ENCODE measurements around the gene CHM. TPM values are rescaled to one million over a fixed set of nuclear protein-coding genes. Genes with fewer than 3 reads are reported as not detected.

CHM gene
- total and polyA plus RNA-seq, 2 experiments from 2014 or later = 19.0 to 19.1 TPM

GRCh38 chrX:85870585-85870984, 176.8 kb downstream of the CHM start (continued):
- TF ChIP-seq ZNF462 (CRISPR knock-in tag; IDR thresholded peaks at IDR 0.05) (no peak), CREB1 (CRISPR knock-in tag; IDR thresholded peaks at IDR 0.05; ENCODE audit: low read depth) (no peak), POLR2AphosphoS5 (IDR thresholded peaks at IDR 0.05; ENCODE audit: low read depth) (no peak), ZNF114 (CRISPR knock-in tag; IDR thresholded peaks at IDR 0.05) (no peak), EZH2phosphoT487 (IDR thresholded peaks at IDR 0.05; ENCODE audit: unreplicated experiment) (no peak), ZNF331 (CRISPR knock-in tag; IDR thresholded peaks at IDR 0.05; ENCODE audit: low read depth) (no peak)

GRCh38 chrX:85865324-85865723, 182.0 kb downstream of the CHM start:
- H3K4me3 Mint-ChIP-seq = no peak overlapping the region
- Histone ChIP-seq H4K20me1 (replicated peaks; ENCODE audit: insufficient read depth) (no peaks in the 10 kb centered on the region), H3K27me3 (ENCODE audit: insufficient read depth) (no peaks in the 10 kb centered on the region), H3K4me3 (no peak overlapping the region), H3K9me2 (ENCODE audit: insufficient read depth) (no peaks in the 10 kb centered on the region), H3F3A (replicated peaks; ENCODE audit: low read depth) (no peaks in the 10 kb centered on the region), H3K79me2 (replicated peaks; ENCODE audit: insufficient read depth) (no peaks in the 10 kb centered on the region), H3K4me2 (no peak overlapping the region), H2AFZ (no peak overlapping the region), H3K4me1 (ENCODE audit: insufficient read depth) (no peaks in the 10 kb centered on the region), H3K27ac (ENCODE audit: low read depth) (no peak overlapping the region), H3K36me3 (ENCODE audit: insufficient read depth) (no peaks in the 10 kb centered on the region)
- no peaks in the 10 kb centered on the region for H3K4me1 Mint-ChIP-seq
- H3K36me3 Mint-ChIP-seq (ENCODE audit: low read depth) = peaks cover 40% of the 10 kb centered on the region
- DNase-seq (ENCODE audit: low spot score) (no peak), ATAC-seq (no peak)
- no peak overlapping the region for H3K27ac Mint-ChIP-seq
- TF ChIP-seq ZNF462 (CRISPR knock-in tag; IDR thresholded peaks at IDR 0.05) (no peak), ZNF331 (CRISPR knock-in tag; IDR thresholded peaks at IDR 0.05; ENCODE audit: low read depth) (no peak)
- H3K27me3 Mint-ChIP-seq (ENCODE audit: insufficient read depth, low read depth, poor library complexity) = no peaks in the 10 kb centered on the region
- H3K9me3 Mint-ChIP-seq = peaks cover 14% of the 10 kb centered on the region
